ENCODE measurements around the gene CTSH.

- no peak for TF ChIP-seq CTCF (IDR thresholded peaks at IDR 0.05; ENCODE audit: low read depth, low read length)
- TF ChIP-seq POLR2A (IDR thresholded peaks at IDR 0.05; ENCODE audit: extremely low read depth, insufficient read length) = no peak
- TF ChIP-seq MAX (IDR thresholded peaks at IDR 0.05; ENCODE audit: low read depth, low read length) = no peak
- no peak for TF ChIP-seq MYC (IDR thresholded peaks at IDR 0.05; ENCODE audit: low read depth, low read length)
Observed at GRCh38 chr15:78925956-78926743, 18.7 kb downstream of the CTSH start.

All from NB4 (cell line).